Islet precursor cell (in vitro differentiated cells): ENCODE results near the gene ZNF346.
A peak's percentile ranks its signal among the peaks of the same experiment; 100 is the strongest.

Source experiments
- DNase-seq: peaks from one replicate; pipeline ENCODE4 v3.0.0-alpha.2; 2018

ZNF346 gene

DNA sequence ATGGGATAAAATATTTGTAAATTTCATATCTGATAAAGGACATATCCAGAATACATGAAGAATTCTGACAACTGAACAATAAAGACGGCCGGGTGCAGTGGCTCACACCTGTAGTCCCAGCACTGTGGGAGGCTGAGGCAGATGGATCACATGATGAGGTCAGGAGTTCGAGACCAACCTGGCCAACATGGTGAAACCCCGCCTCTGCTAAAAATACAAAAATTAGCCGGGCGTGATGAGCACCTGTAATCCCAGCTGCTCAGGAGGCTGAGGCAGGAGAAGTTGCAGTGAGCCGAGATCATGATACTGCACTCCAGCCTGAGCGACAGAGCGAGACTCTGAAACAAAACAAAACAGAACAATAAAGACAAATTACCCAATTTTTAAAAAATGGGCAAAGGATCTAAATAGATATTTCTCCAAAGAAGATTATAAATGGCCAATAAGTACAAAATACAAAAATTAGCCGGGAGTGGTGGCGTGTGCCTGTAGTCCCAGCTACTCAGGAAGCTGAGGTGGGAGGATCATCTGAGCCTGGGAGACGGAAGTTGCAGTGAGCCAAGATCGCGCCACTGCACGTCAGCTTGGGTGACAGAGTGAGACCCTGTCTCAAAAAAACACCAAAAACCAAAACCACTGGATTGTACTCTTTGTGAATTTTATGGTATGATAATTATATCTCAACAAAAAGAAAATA is 101.4 kb downstream of the ZNF346 start:
- DNase-seq: no peak

GRCh38 chr5:177124486-177124991 is 102.0 kb downstream of the ZNF346 start:
- DNase-seq: peak; percentile 73

GRCh38 chr5:177126771-177127170 is 104.3 kb downstream of the ZNF346 start:
- no peak for DNase-seq

GRCh38 chr5:177128551-177128981 is 106.1 kb downstream of the ZNF346 start:
- no peak for DNase-seq

DNA sequence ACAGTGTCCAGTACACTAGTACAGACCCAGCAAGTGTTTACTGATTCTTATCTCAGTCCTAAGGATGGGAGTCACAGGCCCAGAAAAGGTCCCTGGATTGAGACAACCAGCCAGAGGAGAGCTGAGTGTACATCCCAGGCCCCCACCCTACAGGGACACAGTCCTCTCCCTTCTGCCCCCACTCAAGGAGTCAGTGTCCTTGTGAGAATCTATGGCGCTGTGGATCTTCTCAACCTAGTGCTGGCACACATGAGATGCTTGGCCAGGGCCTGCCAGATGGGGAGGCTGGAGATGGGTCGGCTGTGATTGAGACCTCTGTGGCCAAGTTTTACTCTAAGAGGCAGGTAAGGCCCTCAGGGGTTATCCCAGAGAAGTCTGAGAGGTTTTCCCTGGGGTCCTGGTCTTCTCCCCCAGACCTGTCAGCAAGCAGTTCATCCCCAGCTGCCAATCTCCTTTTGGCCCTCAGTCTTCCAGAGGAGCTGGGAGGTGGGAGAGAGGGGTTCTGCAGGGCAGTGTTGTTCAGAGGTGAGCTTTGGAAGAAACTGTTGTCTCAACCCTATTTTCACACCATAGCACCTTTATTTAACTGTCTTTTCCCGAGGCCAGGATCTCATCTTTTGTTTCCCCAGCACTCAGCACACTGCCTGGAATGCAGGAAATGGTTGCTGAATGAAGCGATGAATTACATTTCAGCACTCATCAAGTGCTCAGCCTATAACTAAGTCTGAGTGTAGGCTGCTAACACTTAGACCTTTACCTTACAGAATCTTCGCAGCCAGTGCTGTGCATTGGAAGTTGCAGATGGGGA is 107.9 kb downstream of the ZNF346 start:
- no peak for DNase-seq
